Epithelial cell of esophagus (primary cell): ENCODE data around the gene ATG7.

Experiments
- DNase-seq: peaks from one replicate; pipeline ENCODE4 v3.0.0; 2010; ENCODE audit warnings: low read depth
- H3K4me3 ChIP-seq: 2 replicates; pipeline ENCODE4 v1.5.1; 2011; ENCODE audit warnings: mild to moderate bottlenecking, low read length, control low read depth
- CTCF ChIP-seq: IDR thresholded peaks from 2 replicates; pipeline ENCODE4 v1.5.1; 2011; ENCODE audit warnings: low read depth, mild to moderate bottlenecking, low read length, control low read depth, inconsistent platforms; ENCODE audit not compliant: insufficient read depth; ENCODE audit errors: missing control alignments

Gene ATG7

DNA sequence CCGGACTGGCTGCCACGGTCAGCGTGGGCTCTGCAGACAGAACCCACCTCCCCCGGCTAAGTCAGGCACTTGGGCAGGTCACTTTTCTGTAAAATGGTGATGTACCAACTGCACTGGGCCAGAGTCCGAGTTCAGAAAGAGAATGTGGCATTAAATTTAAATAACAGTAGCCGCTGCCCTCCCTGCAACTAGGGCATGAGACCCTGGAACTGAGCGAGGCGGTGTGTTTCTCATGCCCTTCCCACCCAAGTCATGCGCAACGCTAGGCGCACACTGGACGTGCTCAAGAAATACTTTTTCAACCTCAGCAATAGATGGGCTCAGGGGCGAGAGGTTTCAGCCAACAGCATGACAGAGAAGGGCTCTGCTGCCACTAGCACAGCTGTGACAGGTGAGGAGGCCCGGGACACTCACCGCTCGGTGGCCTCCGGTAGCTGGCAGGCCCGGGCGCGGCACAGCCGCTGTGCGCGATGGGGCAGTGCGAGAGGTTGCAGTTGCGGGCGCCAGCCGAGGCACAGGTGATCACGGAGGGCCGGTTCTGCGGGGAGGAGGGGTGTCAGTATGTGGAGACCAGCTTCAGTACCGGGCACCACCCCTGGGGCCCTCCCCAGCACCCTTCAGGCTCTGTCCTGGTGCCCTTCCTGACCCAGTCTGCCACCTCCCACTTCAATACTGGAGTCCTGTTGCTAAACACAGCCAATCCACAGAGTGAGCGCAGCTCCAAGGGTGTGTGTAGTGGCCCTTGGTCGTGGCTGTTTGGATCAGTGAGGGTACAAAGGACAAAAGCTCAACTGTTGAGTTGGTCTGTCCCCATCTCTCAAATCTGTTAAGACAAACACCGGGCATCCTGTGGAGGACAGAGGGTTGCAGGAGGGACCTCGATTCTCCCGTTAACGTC lies 287.0 kb downstream of the ATG7 start:
- DNase-seq, result no peak
- H3K4me3 ChIP-seq, result no peak overlapping the region
- TF ChIP-seq CTCF, result no peak

- no peak overlapping the region for H3K4me3 ChIP-seq
- no peak for TF ChIP-seq CTCF
- no peak for DNase-seq
Measured at GRCh38 chr3:11559816-11560633, 287.8 kb downstream of the ATG7 start.

- DNase-seq, result no peak
- no peak for TF ChIP-seq CTCF
- H3K4me3 ChIP-seq, result no peak overlapping the region
Measured at GRCh38 chr3:11560746-11561145, 288.5 kb downstream of the ATG7 start.

DNA sequence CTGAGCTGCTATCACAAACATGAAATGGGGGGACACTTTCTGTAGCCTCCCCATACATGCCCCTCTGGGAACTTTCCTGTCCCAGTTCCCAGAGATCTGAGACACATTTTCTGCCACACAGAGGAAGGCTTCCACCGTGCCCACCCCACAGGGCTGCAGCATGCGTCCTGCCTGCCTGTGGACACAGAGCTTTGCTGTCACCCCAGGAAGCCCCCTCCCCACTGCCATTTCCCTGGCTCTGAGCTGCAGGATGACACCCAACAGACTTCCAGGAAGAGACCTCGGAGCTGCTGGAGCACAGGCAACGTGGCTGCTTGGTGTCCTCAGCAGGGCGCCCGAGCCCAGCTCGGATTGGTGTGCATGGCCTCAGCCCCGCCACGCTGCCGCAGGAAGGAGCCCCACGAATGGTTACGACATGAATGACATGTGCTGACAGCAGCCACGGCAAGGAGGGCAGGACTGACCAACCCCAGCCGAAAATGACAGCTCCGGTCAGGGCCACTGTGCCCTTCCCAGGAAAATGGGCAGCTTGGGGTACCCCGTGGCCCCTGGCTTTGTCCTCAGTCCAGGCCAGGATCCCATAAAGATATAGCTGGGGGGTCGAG lies 290.2 kb downstream of the ATG7 start:
- TF ChIP-seq CTCF, result no peak
- no peak for DNase-seq

DNA sequence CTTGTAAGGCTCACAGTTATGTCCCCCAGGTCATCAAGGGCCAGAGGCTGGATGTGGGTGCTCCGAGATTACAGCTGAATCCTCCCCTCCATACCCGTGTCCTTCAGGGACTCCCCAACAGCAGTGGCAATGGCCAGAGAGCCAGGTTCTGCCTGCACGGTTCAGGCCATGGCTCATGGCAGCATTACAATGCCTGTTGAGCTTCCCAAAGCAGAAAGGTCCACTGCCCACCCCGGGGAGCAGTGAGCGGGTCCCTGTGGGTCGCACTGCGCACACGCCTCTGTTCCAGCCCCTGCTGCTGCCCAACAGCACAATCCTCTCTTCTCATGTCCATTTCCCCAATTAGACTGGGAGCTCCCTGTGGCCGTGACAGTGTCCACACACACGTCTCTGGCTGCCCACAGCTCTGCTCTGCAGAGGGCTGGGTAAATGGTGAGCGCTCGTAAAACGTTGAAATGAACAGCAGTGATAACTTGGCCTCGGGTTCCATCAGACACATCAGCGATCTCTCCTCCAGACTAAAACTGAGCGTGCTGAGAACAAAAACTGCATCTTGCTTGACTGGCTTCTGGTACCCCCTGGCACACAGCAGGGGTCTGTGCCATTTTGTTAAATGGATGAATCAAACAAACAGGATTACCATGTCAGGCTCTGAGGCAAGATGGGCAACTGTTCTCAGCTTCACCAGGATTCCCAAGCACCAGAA lies 291.1 kb downstream of the ATG7 start:
- no peak for TF ChIP-seq CTCF
- no peak overlapping the region for H3K4me3 ChIP-seq
- no peak for DNase-seq

More for the DNA sequence above, 290.2 kb downstream of the ATG7 start:
- H3K4me3 ChIP-seq, result no peak overlapping the region

- no peak overlapping the region for H3K4me3 ChIP-seq
- DNase-seq, result no peak
- TF ChIP-seq CTCF, result no peak
Measured at GRCh38 chr3:11563865-11564185, 291.6 kb downstream of the ATG7 start.
